ENCODE results near the gene TTC21A.

- TF ChIP-seq, protein P1, sequence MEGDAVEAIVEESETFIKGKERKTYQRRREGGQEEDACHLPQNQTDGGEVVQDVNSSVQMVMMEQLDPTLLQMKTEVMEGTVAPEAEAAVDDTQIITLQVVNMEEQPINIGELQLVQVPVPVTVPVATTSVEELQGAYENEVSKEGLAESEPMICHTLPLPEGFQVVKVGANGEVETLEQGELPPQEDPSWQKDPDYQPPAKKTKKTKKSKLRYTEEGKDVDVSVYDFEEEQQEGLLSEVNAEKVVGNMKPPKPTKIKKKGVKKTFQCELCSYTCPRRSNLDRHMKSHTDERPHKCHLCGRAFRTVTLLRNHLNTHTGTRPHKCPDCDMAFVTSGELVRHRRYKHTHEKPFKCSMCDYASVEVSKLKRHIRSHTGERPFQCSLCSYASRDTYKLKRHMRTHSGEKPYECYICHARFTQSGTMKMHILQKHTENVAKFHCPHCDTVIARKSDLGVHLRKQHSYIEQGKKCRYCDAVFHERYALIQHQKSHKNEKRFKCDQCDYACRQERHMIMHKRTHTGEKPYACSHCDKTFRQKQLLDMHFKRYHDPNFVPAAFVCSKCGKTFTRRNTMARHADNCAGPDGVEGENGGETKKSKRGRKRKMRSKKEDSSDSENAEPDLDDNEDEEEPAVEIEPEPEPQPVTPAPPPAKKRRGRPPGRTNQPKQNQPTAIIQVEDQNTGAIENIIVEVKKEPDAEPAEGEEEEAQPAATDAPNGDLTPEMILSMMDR (IDR thresholded peaks at IDR 0.05; ENCODE audit: borderline replicate concordance, extremely low read depth, low read length, poor library complexity, severe bottlenecking) = no peak
- no peak for TF ChIP-seq EZH2 (IDR thresholded peaks at IDR 0.05; ENCODE audit: borderline replicate concordance, low read depth, low read length, severe bottlenecking)
Observed at GRCh38 chr3:39122813-39123212, 15.3 kb downstream of the TTC21A start.
